HG03159 (cell line): ENCODE results near the gene MYOZ2.

ENCODE experiments used
- ATAC-seq: cut with Tn5 transposase; IDR thresholded peaks from one replicate; pipeline ENCODE4 v1.9.1; 2021; ENCODE audit warnings: mild to moderate bottlenecking, moderate library complexity; ENCODE audit not compliant: unreplicated experiment

Gene MYOZ2

GRCh38 chr4:119237201-119237600, 101.6 kb downstream of the MYOZ2 start:
- no peak for ATAC-seq
